Measurements from ENCODE around the gene SLC44A4.

DNA sequence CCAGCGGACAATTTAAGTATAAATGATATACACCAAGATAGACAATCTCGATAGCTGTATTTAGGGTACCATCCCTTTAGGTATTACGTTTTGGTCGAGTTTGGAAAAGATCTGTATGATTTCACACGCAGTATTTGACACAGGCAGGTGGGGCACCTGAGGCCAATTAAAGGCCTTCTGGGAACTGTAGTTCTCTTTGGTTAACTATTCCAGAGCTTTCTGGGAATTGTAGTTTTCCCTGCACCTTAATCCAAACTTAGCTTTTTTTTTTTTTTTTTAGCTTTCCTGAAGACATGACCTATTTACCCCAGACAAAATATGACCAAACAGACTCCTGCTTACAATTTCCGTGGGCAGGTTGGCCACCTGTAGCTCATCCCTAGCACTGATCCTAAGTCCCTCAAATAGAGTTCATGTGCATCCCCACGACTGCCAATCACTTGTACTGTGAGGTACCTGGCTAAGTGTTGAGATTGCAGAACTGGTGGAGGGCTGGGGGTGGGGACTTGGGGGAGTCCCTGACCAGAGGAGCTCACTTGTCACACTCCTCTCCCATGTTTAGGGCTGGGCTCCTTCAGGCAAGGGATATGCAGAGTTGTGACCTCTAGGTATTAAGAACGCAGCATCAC, 19.7 kb upstream of the SLC44A4 start:
- TF ChIP-seq, protein P1, sequence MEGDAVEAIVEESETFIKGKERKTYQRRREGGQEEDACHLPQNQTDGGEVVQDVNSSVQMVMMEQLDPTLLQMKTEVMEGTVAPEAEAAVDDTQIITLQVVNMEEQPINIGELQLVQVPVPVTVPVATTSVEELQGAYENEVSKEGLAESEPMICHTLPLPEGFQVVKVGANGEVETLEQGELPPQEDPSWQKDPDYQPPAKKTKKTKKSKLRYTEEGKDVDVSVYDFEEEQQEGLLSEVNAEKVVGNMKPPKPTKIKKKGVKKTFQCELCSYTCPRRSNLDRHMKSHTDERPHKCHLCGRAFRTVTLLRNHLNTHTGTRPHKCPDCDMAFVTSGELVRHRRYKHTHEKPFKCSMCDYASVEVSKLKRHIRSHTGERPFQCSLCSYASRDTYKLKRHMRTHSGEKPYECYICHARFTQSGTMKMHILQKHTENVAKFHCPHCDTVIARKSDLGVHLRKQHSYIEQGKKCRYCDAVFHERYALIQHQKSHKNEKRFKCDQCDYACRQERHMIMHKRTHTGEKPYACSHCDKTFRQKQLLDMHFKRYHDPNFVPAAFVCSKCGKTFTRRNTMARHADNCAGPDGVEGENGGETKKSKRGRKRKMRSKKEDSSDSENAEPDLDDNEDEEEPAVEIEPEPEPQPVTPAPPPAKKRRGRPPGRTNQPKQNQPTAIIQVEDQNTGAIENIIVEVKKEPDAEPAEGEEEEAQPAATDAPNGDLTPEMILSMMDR (IDR thresholded peaks at IDR 0.05 in 4 of 5, conservative IDR thresholded peaks at IDR 0.05 in 1 of 5), result no peak
- peak; percentile 34 to 35 for TF ChIP-seq POLR2A (IDR thresholded peaks at IDR 0.05)
